DOHH2 (cell line): ENCODE measurements around the gene MC1R.

Experiments used
- H3F3A ChIP-seq: fragments of 200-600 bp; sonication (generic), shearing (Covaris generic); 2 replicates; pipeline ENCODE4 v1.6.0; 2016; ENCODE audit warnings: antibody characterized with exemption, mild to moderate bottlenecking; ENCODE audit not compliant: control insufficient read depth, insufficient read depth
- H3K27ac ChIP-seq: fragments of 200-600 bp; sonication (generic); 2 replicates; pipeline ENCODE4 v1.5.1; 2014; ENCODE audit warnings: low read depth, mild to moderate bottlenecking, low read length, moderate library complexity
- H3K27me3 ChIP-seq: fragments of 200-600 bp; sonication (generic); 2 replicates; pipeline ENCODE4 v1.6.1; 2014; ENCODE audit warnings: mild to moderate bottlenecking, low read length, mixed read lengths; ENCODE audit not compliant: control insufficient read depth
- H3K36me3 ChIP-seq: fragments of 200-600 bp; sonication (generic); 2 replicates; pipeline ENCODE4 v1.6.1; 2014; ENCODE audit warnings: mild to moderate bottlenecking, low read length, moderate library complexity, mixed read lengths; ENCODE audit not compliant: control insufficient read depth
- H3K4me1 ChIP-seq: fragments of 200-600 bp; sonication (generic); 2 replicates; pipeline ENCODE4 v1.6.1; 2014; ENCODE audit warnings: mild to moderate bottlenecking, low read length, mixed read lengths; ENCODE audit not compliant: control insufficient read depth
- H3K4me2 ChIP-seq: fragments of 200-600 bp; sonication (generic); 2 replicates; pipeline ENCODE4 v1.6.0; 2014; ENCODE audit warnings: mild to moderate bottlenecking, low read length, moderate library complexity
- H3K4me3 ChIP-seq: fragments of 200-600 bp; sonication (generic); 2 replicates; pipeline ENCODE4 v1.5.1; 2014; ENCODE audit warnings: mild to moderate bottlenecking, low read length, mixed read lengths
- H3K79me2 ChIP-seq: fragments of 200-600 bp; sonication (generic); 2 replicates; pipeline ENCODE4 v1.6.1; 2014; ENCODE audit warnings: mild to moderate bottlenecking, low read length, mixed read lengths; ENCODE audit not compliant: control insufficient read depth
- H3K9me2 ChIP-seq: fragments of 200-600 bp; sonication (generic); replicated peaks from 2 replicates; pipeline ENCODE4 v1.6.1; 2014; ENCODE audit warnings: mild to moderate bottlenecking, low read length, mixed read lengths; ENCODE audit not compliant: control insufficient read depth
- H3K9me3 ChIP-seq: fragments of 200-600 bp; sonication (generic); 2 replicates; pipeline ENCODE4 v1.6.1; 2014; ENCODE audit warnings: antibody characterized with exemption, low read length, mixed read lengths; ENCODE audit not compliant: control insufficient read depth, insufficient read depth
- H4K20me1 ChIP-seq: fragments of 200-600 bp; sonication (generic); 2 replicates; pipeline ENCODE4 v1.6.0; 2014; ENCODE audit warnings: low read depth, mild to moderate bottlenecking, antibody characterized with exemption, low read length, moderate library complexity; ENCODE audit not compliant: control insufficient read depth, insufficient read depth
- EZH2phosphoT487 ChIP-seq: fragments of 200-600 bp; sonication (generic); IDR thresholded peaks from 2 replicates; pipeline ENCODE4 v1.6.1; 2017; ENCODE audit warnings: borderline replicate concordance, mild to moderate bottlenecking, antibody characterized with exemption, low read length, moderate library complexity, mixed read lengths
- TF ChIP-seq, protein P1 (sequence below): fragments of 200-600 bp; sonication (generic); IDR thresholded peaks from one replicate; pipeline ENCODE4 v1.5.1; 2014; ENCODE audit warnings: antibody characterized with exemption, mild to moderate bottlenecking, low read depth, low read length; ENCODE audit not compliant: poor library complexity, severe bottlenecking

The MC1R gene

GRCh38 chr16:89969741-89970410, 51.2 kb downstream of the MC1R start:
- H3F3A ChIP-seq = peaks cover 49% of the 10 kb centered on the region
- peaks cover 13% of the 10 kb centered on the region for H4K20me1 ChIP-seq
- TF ChIP-seq, protein P1, sequence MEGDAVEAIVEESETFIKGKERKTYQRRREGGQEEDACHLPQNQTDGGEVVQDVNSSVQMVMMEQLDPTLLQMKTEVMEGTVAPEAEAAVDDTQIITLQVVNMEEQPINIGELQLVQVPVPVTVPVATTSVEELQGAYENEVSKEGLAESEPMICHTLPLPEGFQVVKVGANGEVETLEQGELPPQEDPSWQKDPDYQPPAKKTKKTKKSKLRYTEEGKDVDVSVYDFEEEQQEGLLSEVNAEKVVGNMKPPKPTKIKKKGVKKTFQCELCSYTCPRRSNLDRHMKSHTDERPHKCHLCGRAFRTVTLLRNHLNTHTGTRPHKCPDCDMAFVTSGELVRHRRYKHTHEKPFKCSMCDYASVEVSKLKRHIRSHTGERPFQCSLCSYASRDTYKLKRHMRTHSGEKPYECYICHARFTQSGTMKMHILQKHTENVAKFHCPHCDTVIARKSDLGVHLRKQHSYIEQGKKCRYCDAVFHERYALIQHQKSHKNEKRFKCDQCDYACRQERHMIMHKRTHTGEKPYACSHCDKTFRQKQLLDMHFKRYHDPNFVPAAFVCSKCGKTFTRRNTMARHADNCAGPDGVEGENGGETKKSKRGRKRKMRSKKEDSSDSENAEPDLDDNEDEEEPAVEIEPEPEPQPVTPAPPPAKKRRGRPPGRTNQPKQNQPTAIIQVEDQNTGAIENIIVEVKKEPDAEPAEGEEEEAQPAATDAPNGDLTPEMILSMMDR = no peak
- TF ChIP-seq EZH2phosphoT487 = no peak

More at GRCh38 chr16:89969741-89970410, 51.2 kb downstream of the MC1R start:
- Histone ChIP-seq H3K27ac (peak overlapping the region; percentile 48), H3K27me3 (no peaks in the 10 kb centered on the region), H3K9me3 (no peaks in the 10 kb centered on the region), H3K4me2 (peak overlapping the region; percentile 25), H3K4me3 (peak overlapping the region; percentile 13; the same call in 1 of the 2 replicates), H3K79me2 (peaks cover 29% of the 10 kb centered on the region), H3K36me3 (peaks cover 37% of the 10 kb centered on the region), H3K4me1 (peaks cover 81% of the 10 kb centered on the region), H3K9me2 (no peaks in the 10 kb centered on the region)
